Measurements from ENCODE around the gene PIKFYVE. TPM values are rescaled to one million over a fixed set of nuclear protein-coding genes. Genes with fewer than 3 reads are reported as not detected.
"Not testable (repeated sequence)": the region's sequence is repeated elsewhere in the genome, so short reads cannot be mapped to it uniquely, and the experiment has no call there.

Gene PIKFYVE
- 46.9 TPM for total RNA-seq

- FAIRE-seq = peak; percentile 79
- DNase-seq (ENCODE audit: low spot score in 2 of 2) = peak; percentile 94
These were observed at the start of gene PIKFYVE for GRCh38 chr2:208265801-208266552. TSS of gene PIKFYVE (plus strand) at chr2:208266255. CDS start at chr2:208271520, 5,265 bp downstream.

- not testable (repeated sequence) for FAIRE-seq; DNase-seq (ENCODE audit: low spot score in 2 of 2)
These were observed 44.2 kb upstream of the PIKFYVE start for GRCh38 chr2:208221873-208222272.

GRCh38 chr2:208222351-208222750 is 43.7 kb upstream of the PIKFYVE start:
- FAIRE-seq (no peak), DNase-seq (ENCODE audit: low spot score in 2 of 2) (no peak)

GRCh38 chr2:208224802-208225201 is 41.3 kb upstream of the PIKFYVE start:
- FAIRE-seq = no peak
- no peak for DNase-seq (ENCODE audit: low spot score in 2 of 2)

- DNase-seq (ENCODE audit: low spot score in 2 of 2) (no peak), FAIRE-seq (no peak)
These were observed 38.3 kb upstream of the PIKFYVE start for GRCh38 chr2:208227581-208228232.

GRCh38 chr2:208228476-208228875 is 37.6 kb upstream of the PIKFYVE start:
- no peak for FAIRE-seq
- no peak for DNase-seq (ENCODE audit: low spot score in 2 of 2)

- no peak for FAIRE-seq
These were observed 31.3 kb upstream of the PIKFYVE start for GRCh38 chr2:208234786-208235185.

GRCh38 chr2:208235860-208236259 is 30.2 kb upstream of the PIKFYVE start:
- FAIRE-seq = no peak

More at GRCh38 chr2:208234786-208235185, 31.3 kb upstream of the PIKFYVE start:
- DNase-seq (ENCODE audit: low spot score in 2 of 2) = no peak

GRCh38 chr2:208239770-208240493 is 26.1 kb upstream of the PIKFYVE start:
- DNase-seq (ENCODE audit: low spot score in 2 of 2) (no peak), FAIRE-seq (no peak)

More at GRCh38 chr2:208235860-208236259, 30.2 kb upstream of the PIKFYVE start:
- no peak for DNase-seq (ENCODE audit: low spot score in 2 of 2)

- FAIRE-seq (no peak), DNase-seq (ENCODE audit: low spot score in 2 of 2) (no peak)
These were observed 25.3 kb upstream of the PIKFYVE start for GRCh38 chr2:208240619-208241209.

- no peak for DNase-seq (ENCODE audit: low spot score in 2 of 2)
- FAIRE-seq = no peak
These were observed 21.6 kb upstream of the PIKFYVE start for GRCh38 chr2:208244422-208244821.

- DNase-seq (ENCODE audit: low spot score in 2 of 2) = no peak
- no peak for FAIRE-seq
These were observed 20.3 kb upstream of the PIKFYVE start for GRCh38 chr2:208245746-208246145.

GRCh38 chr2:208248601-208249000 is 17.5 kb upstream of the PIKFYVE start:
- DNase-seq (ENCODE audit: low spot score in 2 of 2) (no peak), FAIRE-seq (no peak)

GRCh38 chr2:208249296-208249695 is 16.8 kb upstream of the PIKFYVE start:
- no peak for FAIRE-seq
- DNase-seq (ENCODE audit: low spot score in 2 of 2) = no peak

GRCh38 chr2:208250388-208250787 is 15.7 kb upstream of the PIKFYVE start:
- FAIRE-seq = no peak
- DNase-seq (ENCODE audit: low spot score in 2 of 2) = no peak

- DNase-seq (ENCODE audit: low spot score in 2 of 2) (no peak), FAIRE-seq (no peak)
These were observed 15.0 kb upstream of the PIKFYVE start for GRCh38 chr2:208251098-208251497.

GRCh38 chr2:208252716-208253492 is 13.2 kb upstream of the PIKFYVE start:
- no peak for FAIRE-seq
- DNase-seq (ENCODE audit: low spot score in 2 of 2) = no peak

- FAIRE-seq (no peak), DNase-seq (ENCODE audit: low spot score in 2 of 2) (no peak)
These were observed 12.4 kb upstream of the PIKFYVE start for GRCh38 chr2:208253600-208254117.

- FAIRE-seq = no peak
These were observed 11.8 kb upstream of the PIKFYVE start for GRCh38 chr2:208254118-208254870.

More at GRCh38 chr2:208254118-208254870, 11.8 kb upstream of the PIKFYVE start:
- peak; percentile 66 to 75 for DNase-seq (ENCODE audit: low spot score in 2 of 2)

Data from frontal cortex (tissue), 4 donors.